ENCODE data around the gene PDE6A.

The PDE6A gene

GRCh38 chr5:149823375-149823774 is 121.2 kb downstream of the PDE6A start:
- FAIRE-seq (no peak), DNase-seq (ENCODE audit: insufficient read length, low spot score) (no peak)

GRCh38 chr5:149822301-149822700 is 122.3 kb downstream of the PDE6A start:
- FAIRE-seq (no peak), DNase-seq (ENCODE audit: insufficient read length, low spot score) (no peak)

GRCh38 chr5:149820536-149821510 is 123.8 kb downstream of the PDE6A start:
- FAIRE-seq (no peak), DNase-seq (ENCODE audit: insufficient read length, low spot score) (no peak)

- no peak for FAIRE-seq
- no peak for DNase-seq (ENCODE audit: insufficient read length, low spot score)
Observed at GRCh38 chr5:149820012-149820411, 124.6 kb downstream of the PDE6A start.

GRCh38 chr5:149818116-149818515 is 126.5 kb downstream of the PDE6A start:
- no peak for FAIRE-seq
- no peak for DNase-seq (ENCODE audit: insufficient read length, low spot score)

GRCh38 chr5:149817539-149818060 is 127.0 kb downstream of the PDE6A start:
- no peak for DNase-seq (ENCODE audit: insufficient read length, low spot score)
- no peak for FAIRE-seq

- FAIRE-seq, result no peak
- no peak for DNase-seq (ENCODE audit: insufficient read length, low spot score)
Observed at GRCh38 chr5:149816661-149817060, 127.9 kb downstream of the PDE6A start.

GRCh38 chr5:149811453-149811852 is 133.1 kb downstream of the PDE6A start:
- no peak for FAIRE-seq
- no peak for DNase-seq (ENCODE audit: insufficient read length, low spot score)

- DNase-seq (ENCODE audit: insufficient read length, low spot score), result no peak
Observed at GRCh38 chr5:149810856-149811255, 133.7 kb downstream of the PDE6A start.

GRCh38 chr5:149809931-149810691 is 134.5 kb downstream of the PDE6A start:
- FAIRE-seq, result no peak
- no peak for DNase-seq (ENCODE audit: insufficient read length, low spot score)

More at GRCh38 chr5:149810856-149811255, 133.7 kb downstream of the PDE6A start:
- FAIRE-seq, result no peak

- FAIRE-seq (no peak), DNase-seq (ENCODE audit: insufficient read length, low spot score) (no peak)
Observed at GRCh38 chr5:149808264-149808982, 136.2 kb downstream of the PDE6A start.
